HepG2 (cell line): ENCODE data around the gene STAM. TPM values are rescaled to one million over a fixed set of nuclear protein-coding genes. Genes with fewer than 3 reads are reported as not detected.

Experiments
- ATAC-seq: fragments of 200-7000 bp; cut with Tn5 transposase; 3 replicates; pipeline ENCODE4 v1.9.1; 2020; ENCODE audit warnings: mild to moderate bottlenecking, moderate library complexity
- BruUV-seq: library from RNA; stranded (reverse); fragments of 400-500 nt; replicated peaks from 2 replicates; lab custom pipeline; 2021; lab: Mats Ljungman, UMichigan
- CTCF ChIA-PET: fragments of 300-600 bp; formaldehyde crosslinking; extraction: SDS; loops from one replicate; lab custom pipeline; 2021; ENCODE audit warnings: low total read pairs, inconsistent platforms, low intra/inter-chr PET ratio; lab: Yijun Ruan, JAX
- POLR2A ChIA-PET: fragments of 350-600 bp; sonication (Branson Sonifier 250); formaldehyde crosslinking; loops from one replicate; lab custom pipeline; 2020; ENCODE audit warnings: antibody characterized with exemption, inconsistent platforms; lab: Yijun Ruan, JAX
- DNase-seq: peaks from one replicate; pipeline ENCODE4 v3.0.0-alpha.2; 2015; ENCODE audit warnings: low spot score
- FAIRE-seq: peaks from 3 replicates; lab custom pipeline; 2011; peaks lifted over from hg19 to GRCh38; lab: Jason Lieb, UNC
- H2AFZ ChIP-seq: one replicate; pipeline ENCODE4 v1.6.1; 2011; ENCODE audit warnings: low read length, inconsistent platforms
- H3K27ac ChIP-seq: fragments of 300-600 bp; 3 replicates; pipeline ENCODE4 v1.8.0; 2011; ENCODE audit warnings: mixed run types, mild to moderate bottlenecking, mixed read lengths, low read length, inconsistent platforms; ENCODE audit not compliant: insufficient read depth; ENCODE audit errors: extremely low read length
- H3K27me3 ChIP-seq, 2 experiments: fragments of 200-600 bp in 1 of 2; 2 replicates in 1 of 2; 3 replicates in 1 of 2; pipeline versions ENCODE4 v1.6.0 to v1.8.0; 2011; ENCODE audit warnings: low read length in 2 of 2, mild to moderate bottlenecking in 2 of 2, moderate library complexity in 2 of 2, inconsistent platforms in 1 of 2; ENCODE audit not compliant: insufficient read depth in 2 of 2, control insufficient read depth in 1 of 2
- H3K36me3 ChIP-seq, 2 experiments: fragments of 200-600 bp in 1 of 2; replicated peaks in 1 of 2; 2 replicates in 1 of 2; 3 replicates in 1 of 2; pipeline versions ENCODE4 v1.5.1 to v1.8.0; 2011; ENCODE audit warnings: low read length in 2 of 2, inconsistent platforms in 1 of 2; ENCODE audit not compliant: insufficient read depth in 2 of 2, control insufficient read depth in 1 of 2
- H3K4me1 ChIP-seq: 2 replicates; pipeline ENCODE4 v1.5.1; 2012; ENCODE audit warnings: low read length, inconsistent platforms; ENCODE audit not compliant: insufficient read depth
- H3K4me2 ChIP-seq: 2 replicates; pipeline ENCODE4 v1.6.0; 2011; ENCODE audit warnings: low read depth, low read length, inconsistent platforms
- H3K4me3 ChIP-seq, 3 experiments: fragments of 200-600 bp in 1 of 3; sonication (generic), shearing (Covaris generic) in 1 of 3; replicated peaks in 1 of 3; 2 replicates each; pipeline ENCODE4 v1.5.1; 2011 to 2016; ENCODE audit warnings: low read length in 3 of 3, inconsistent platforms in 2 of 3, low read depth in 2 of 3, mild to moderate bottlenecking in 2 of 3, control low read depth in 1 of 3, mixed read lengths in 1 of 3; ENCODE audit not compliant: insufficient read depth in 1 of 3
- H3K79me2 ChIP-seq: one replicate; pipeline ENCODE4 v1.6.1; 2011; ENCODE audit warnings: low read length, inconsistent platforms; ENCODE audit not compliant: insufficient read depth
- H3K9ac ChIP-seq: 2 replicates; pipeline ENCODE4 v1.6.0; 2011; ENCODE audit warnings: mild to moderate bottlenecking, low read depth, low read length, inconsistent platforms; ENCODE audit not compliant: insufficient read depth
- H3K9me3 ChIP-seq: 2 replicates; pipeline ENCODE4 v1.5.1; 2012; ENCODE audit warnings: mild to moderate bottlenecking, low read length
- H4K20me1 ChIP-seq: 2 replicates; pipeline ENCODE4 v1.6.0; 2011; ENCODE audit warnings: inconsistent platforms, mild to moderate bottlenecking, low read length, moderate library complexity; ENCODE audit not compliant: insufficient read depth
- AHR ChIP-seq: IDR thresholded peaks from 2 replicates; pipeline ENCODE4 v1.6.1; 2018; ENCODE audit warnings: missing genetic modification reagents, missing compliant biosample characterization
- HDAC1 ChIP-seq: sonication (generic); formaldehyde crosslinking; IDR thresholded peaks from 2 replicates; pipeline ENCODE4 v1.5.1; 2020; ENCODE audit warnings: mild to moderate bottlenecking, missing genetic modification reagents
- KDM3A ChIP-seq: IDR thresholded peaks from 2 replicates; pipeline ENCODE4 v1.6.1; 2018; ENCODE audit warnings: low read depth, missing compliant biosample characterization
- MAFK ChIP-seq, 2 experiments: IDR thresholded peaks in 1 of 2; conservative IDR thresholded peaks in 1 of 2; 2 replicates each; pipeline ENCODE4 v1.6.1; 2011; ENCODE audit warnings: improper control_type of control experiment in 2 of 2, low read length in 2 of 2
- NFE2L2 ChIP-seq: fragments of 150-350 bp; IDR thresholded peaks from 2 replicates; pipeline ENCODE4 v1.6.1; 2014; ENCODE audit warnings: low read length
- PCBP1 ChIP-seq: fragments of 200-400 bp; formaldehyde crosslinking; IDR thresholded peaks from 2 replicates; pipeline ENCODE4 v1.6.1; 2017; ENCODE audit warnings: mild to moderate bottlenecking, low read depth, low read length, borderline replicate concordance
- RAD21 ChIP-seq: fragments of 450-650 bp; formaldehyde crosslinking; IDR thresholded peaks from 2 replicates; pipeline ENCODE4 v1.5.0; 2020; ENCODE audit warnings: mild to moderate bottlenecking
- ZFP90 ChIP-seq: sonication (generic); formaldehyde crosslinking; IDR thresholded peaks from 2 replicates; pipeline ENCODE4 v1.8.0; 2022; ENCODE audit warnings: missing genetic modification reagents, mild to moderate bottlenecking, inconsistent platforms, borderline replicate concordance
- ZNF556 ChIP-seq: sonication (generic); formaldehyde crosslinking; IDR thresholded peaks from 2 replicates; pipeline ENCODE4 v1.4.0; 2020; ENCODE audit warnings: mild to moderate bottlenecking, missing genetic modification reagents, borderline replicate concordance
- ZNF883 ChIP-seq: sonication (generic); formaldehyde crosslinking; IDR thresholded peaks from 2 replicates; pipeline ENCODE4 v1.5.1; 2020; ENCODE audit warnings: mild to moderate bottlenecking, missing genetic modification reagents; ENCODE audit errors: not compliant biosample characterization
- WGBS: methylation state at CpG from one replicate; pipeline ENCODE4 v1.1.6; 2017; ENCODE audit warnings: low lambda C conversion rate; 5-methylcytosine and 5-hydroxymethylcytosine counted together
- in situ Hi-C: cut with HindIII; loops from 2 replicates; pipeline ENCODE4 v1.10.0; 2017; ENCODE audit warnings: low pct_unique_long_range_greater_than_20kb; ENCODE audit not compliant: extremely low pct_ligation_motif_present
- intact Hi-C: fragments of 100-400 bp; cut with micrococcal nuclease; formaldehyde crosslinking; loops from one replicate; pipeline ENCODE4 v1.10.0; 2022; ENCODE audit not compliant: unreplicated experiment
- polyA plus RNA-seq, 8 experiments: library from polyadenylated mRNA; depleted of rRNA in 3 of 8; stranded (reverse) in 7 of 8; unstranded in 1 of 8; fragments of >200 nt; fragmentation: Illumina TruSeq in 4 of 8; extraction: Trizol in 4 of 8; gene quantifications; 2 replicates each; pipeline versions ENCODE4 v1.2.1 to v1.2.3, GENCODE V29; 2011 to 2016; ENCODE audit warnings: low read depth in 4 of 8, missing spikeins in 1 of 8, mixed read lengths in 1 of 8; ENCODE audit not compliant: insufficient read depth in 1 of 8
- total RNA-seq, 5 experiments: library from RNA; depleted of rRNA; stranded (reverse); fragments of >200 nt; fragmentation: Illumina TruSeq; extraction: Trizol; gene quantifications; 2 replicates each; pipeline ENCODE4 v1.2.3, GENCODE V29; 2016; ENCODE audit warnings: low read depth in 1 of 5
- TF ChIP-seq, protein P1 (sequence below): sonication (generic); formaldehyde crosslinking; IDR thresholded peaks from 2 replicates; pipeline ENCODE4 v1.4.0; 2020; ENCODE audit warnings: missing genetic modification reagents, mild to moderate bottlenecking, borderline replicate concordance
- TF ChIP-seq, protein P2 (sequence below): sonication (generic); formaldehyde crosslinking; IDR thresholded peaks from 2 replicates; pipeline ENCODE4 v1.4.0; 2020; ENCODE audit warnings: missing genetic modification reagents

The STAM gene
- total and polyA plus RNA-seq, 2 of the 13 experiments (the other 11 are each of a cell fraction or from before 2014, with no cell fraction given), result 19.5 to 25.1 TPM

DNA sequence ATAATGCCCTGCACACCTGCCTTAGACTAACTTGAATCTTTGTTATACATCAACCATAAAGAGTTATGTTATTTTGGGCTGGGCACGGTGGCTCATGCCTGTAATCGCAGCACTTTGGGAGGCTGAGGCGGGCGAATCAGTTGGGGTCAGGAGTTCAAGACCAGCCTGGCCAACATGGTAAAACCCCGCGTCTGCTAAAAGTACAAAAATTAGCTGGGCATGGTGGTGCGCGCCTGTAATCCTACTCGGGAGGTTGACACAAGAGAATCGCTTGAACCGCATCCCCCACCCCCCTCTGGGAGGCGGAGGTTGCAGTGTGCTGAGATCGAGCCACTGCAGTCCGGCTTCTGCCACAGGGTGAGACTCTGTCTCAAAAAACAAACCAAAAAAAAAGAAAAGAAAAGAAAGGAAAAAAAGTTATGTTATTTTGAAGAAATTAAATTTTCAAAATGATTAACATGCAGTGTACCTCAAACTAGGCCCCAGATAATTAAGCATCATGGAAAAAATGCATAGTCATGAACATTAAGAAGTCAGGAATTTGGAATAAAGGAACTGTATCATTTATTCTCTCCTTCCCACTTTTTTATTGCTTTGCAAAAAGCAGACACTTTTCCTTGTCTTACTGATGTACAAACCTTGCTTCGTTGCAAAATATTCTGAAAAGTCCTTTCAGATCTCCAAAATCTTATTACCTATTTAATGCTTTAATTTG, 43.3 kb downstream of the STAM start:
- H2AFZ ChIP-seq, result no peak overlapping the region
- no peaks in the 10 kb centered on the region for H3K27me3 ChIP-seq
- intact Hi-C loops, result no loop called here
- no peak overlapping the region for H3K4me2 ChIP-seq
- ATAC-seq (no peak), DNase-seq (no peak), FAIRE-seq (no peak)
- no peak overlapping the region for H3K9ac ChIP-seq
- H3K79me2 ChIP-seq, result peaks cover 34% of the 10 kb centered on the region
- BruUV-seq, result no TSS peak
- no peaks in the 10 kb centered on the region for H3K9me3 ChIP-seq
- no peaks in the 10 kb centered on the region for H4K20me1 ChIP-seq
- in situ Hi-C loops, result no loop called here
- H3K4me3 ChIP-seq, result no peak overlapping the region
- peaks cover 1 to 28% of the 10 kb centered on the region in 2 experiments; a peak in 2 of 5 replicates for H3K36me3 ChIP-seq
- ChIA-PET POLR2A (no interaction called here), CTCF (no interaction called here)
- TF ChIP-seq NFE2L2, result peak; percentile 19; the same call in 1 of the 2 replicates
- peak in 1 of 2 experiments; percentile 24; a peak in 2 of 4 replicates for TF ChIP-seq MAFK (conservative IDR thresholded peaks at IDR 0.05 in 1 of 2, IDR thresholded peaks at IDR 0.05 in 1 of 2; ENCODE audit: low read length in 2 of 2)
- TF ChIP-seq AHR (CRISPR knock-in tag), result no peak
- no peak for TF ChIP-seq ZNF883 (CRISPR knock-in tag)
- WGBS, result 98% methylated on average over 15 of the region's 15 CpGs
- peaks cover 11% of the 10 kb centered on the region; the same call in 1 of the 2 replicates for H3K4me1 ChIP-seq
- no peak overlapping the region for H3K27ac ChIP-seq

DNA sequence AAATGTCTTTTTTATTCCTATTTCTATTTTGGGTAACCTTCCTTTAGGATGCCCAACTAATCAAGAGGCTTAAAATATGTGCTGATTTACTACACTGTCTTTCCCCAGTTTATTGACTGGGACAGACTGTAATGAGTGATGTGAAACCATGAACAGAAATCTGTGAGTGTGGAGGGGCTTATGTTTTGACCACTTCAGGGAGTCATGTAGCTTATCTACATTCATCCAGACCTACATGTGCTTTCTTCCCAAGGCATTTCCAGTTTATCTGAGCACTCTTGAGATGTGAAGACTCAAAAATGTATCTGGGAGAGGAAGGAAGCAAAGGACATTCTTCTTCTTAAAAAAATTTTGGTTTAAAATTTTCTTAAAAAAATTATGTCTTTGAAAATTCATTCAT, 45.2 kb downstream of the STAM start:
- no peak for ATAC-seq

More for the DNA sequence above, 45.2 kb downstream of the STAM start:
- no peaks in the 10 kb centered on the region for H3K9me3 ChIP-seq
- H3K36me3 ChIP-seq, result peaks cover 1 to 38% of the 10 kb centered on the region in 2 experiments; a peak in 2 of 5 replicates
- no peak overlapping the region for H3K27ac ChIP-seq
- H3K4me2 ChIP-seq, result no peak overlapping the region
- BruUV-seq, result no TSS peak
- ChIA-PET CTCF (no interaction called here), POLR2A (no interaction called here)
- in situ Hi-C loops, result no loop called here
- TF ChIP-seq, protein P1, sequence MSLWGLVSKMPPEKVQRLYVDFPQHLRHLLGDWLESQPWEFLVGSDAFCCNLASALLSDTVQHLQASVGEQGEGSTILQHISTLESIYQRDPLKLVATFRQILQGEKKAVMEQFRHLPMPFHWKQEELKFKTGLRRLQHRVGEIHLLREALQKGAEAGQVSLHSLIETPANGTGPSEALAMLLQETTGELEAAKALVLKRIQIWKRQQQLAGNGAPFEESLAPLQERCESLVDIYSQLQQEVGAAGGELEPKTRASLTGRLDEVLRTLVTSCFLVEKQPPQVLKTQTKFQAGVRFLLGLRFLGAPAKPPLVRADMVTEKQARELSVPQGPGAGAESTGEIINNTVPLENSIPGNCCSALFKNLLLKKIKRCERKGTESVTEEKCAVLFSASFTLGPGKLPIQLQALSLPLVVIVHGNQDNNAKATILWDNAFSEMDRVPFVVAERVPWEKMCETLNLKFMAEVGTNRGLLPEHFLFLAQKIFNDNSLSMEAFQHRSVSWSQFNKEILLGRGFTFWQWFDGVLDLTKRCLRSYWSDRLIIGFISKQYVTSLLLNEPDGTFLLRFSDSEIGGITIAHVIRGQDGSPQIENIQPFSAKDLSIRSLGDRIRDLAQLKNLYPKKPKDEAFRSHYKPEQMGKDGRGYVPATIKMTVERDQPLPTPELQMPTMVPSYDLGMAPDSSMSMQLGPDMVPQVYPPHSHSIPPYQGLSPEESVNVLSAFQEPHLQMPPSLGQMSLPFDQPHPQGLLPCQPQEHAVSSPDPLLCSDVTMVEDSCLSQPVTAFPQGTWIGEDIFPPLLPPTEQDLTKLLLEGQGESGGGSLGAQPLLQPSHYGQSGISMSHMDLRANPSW (CRISPR knock-in tag), result no peak
- TF ChIP-seq KDM3A (CRISPR knock-in tag) (no peak), ZNF556 (CRISPR knock-in tag) (no peak), HDAC1 (CRISPR knock-in tag) (no peak), RAD21 (no peak), PCBP1 (no peak), ZFP90 (CRISPR knock-in tag) (no peak)
- TF ChIP-seq, protein P2, sequence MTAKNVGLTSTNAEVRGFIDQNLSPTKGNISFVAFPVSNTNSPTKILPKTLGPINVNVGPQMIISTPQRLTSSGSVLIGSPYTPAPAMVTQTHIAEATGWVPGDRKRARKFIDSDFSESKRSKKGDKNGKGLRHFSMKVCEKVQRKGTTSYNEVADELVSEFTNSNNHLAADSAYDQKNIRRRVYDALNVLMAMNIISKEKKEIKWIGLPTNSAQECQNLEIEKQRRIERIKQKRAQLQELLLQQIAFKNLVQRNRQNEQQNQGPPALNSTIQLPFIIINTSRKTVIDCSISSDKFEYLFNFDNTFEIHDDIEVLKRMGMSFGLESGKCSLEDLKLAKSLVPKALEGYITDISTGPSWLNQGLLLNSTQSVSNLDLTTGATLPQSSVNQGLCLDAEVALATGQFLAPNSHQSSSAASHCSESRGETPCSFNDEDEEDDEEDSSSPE (CRISPR knock-in tag), result no peak
- peaks cover 16% of the 10 kb centered on the region for H3K79me2 ChIP-seq
- intact Hi-C loops, result no loop called here
- no peak overlapping the region for H3K4me3 ChIP-seq
- no peak overlapping the region for H2AFZ ChIP-seq
- H3K4me1 ChIP-seq, result 0 out of 2 replicates have a peak, but pooled peaks cover 6% of the 10 kb centered on the region
- no peak for FAIRE-seq
- H3K27me3 ChIP-seq, result no peaks in the 10 kb centered on the region
- no peak for DNase-seq
- H3K9ac ChIP-seq, result no peak overlapping the region
- no peaks in the 10 kb centered on the region for H4K20me1 ChIP-seq
